Aorta (tissue), 5 donors: ENCODE results near the gene VRK1. TPM values are rescaled to one million over a fixed set of nuclear protein-coding genes. Genes with fewer than 3 reads are reported as not detected.

Experiments
- ATAC-seq: fragments of 200-7000 bp; cut with Tn5 transposase; one replicate; pipeline ENCODE4 v1.9.1; 2022; ENCODE audit warnings: moderate library complexity; ENCODE audit not compliant: low FRiP score
- DNase-seq, 2 donors: peaks; one replicate each; pipeline ENCODE4 v3.0.0-alpha.2; 2020
- H3K27ac ChIP-seq, 2 donors: one replicate each; pipeline ENCODE4 v1.5.1; 2013; ENCODE audit warnings: low read length in 2 of 2, mild to moderate bottlenecking in 2 of 2, moderate library complexity in 2 of 2, control low read depth in 1 of 2, inconsistent platforms in 1 of 2, low read depth in 1 of 2
- H3K27me3 ChIP-seq, 2 donors: one replicate each; pipeline ENCODE4 v1.6.1; 2013; ENCODE audit warnings: control low read depth in 1 of 2, low read length in 1 of 2, mild to moderate bottlenecking in 1 of 2, moderate library complexity in 1 of 2; ENCODE audit not compliant: insufficient read depth in 2 of 2, control insufficient read depth in 1 of 2
- H3K36me3 ChIP-seq, 2 donors: one replicate each; pipeline ENCODE4 v1.6.1; 2013; ENCODE audit warnings: control low read depth in 1 of 2, low read length in 1 of 2, mild to moderate bottlenecking in 1 of 2; ENCODE audit not compliant: insufficient read depth in 2 of 2, control insufficient read depth in 1 of 2
- H3K4me1 ChIP-seq, 2 donors: one replicate each; pipeline ENCODE4 v1.6.1; 2013; ENCODE audit warnings: low read length in 2 of 2, control low read depth in 1 of 2, mild to moderate bottlenecking in 1 of 2, moderate library complexity in 1 of 2; ENCODE audit not compliant: insufficient read depth in 2 of 2, control insufficient read depth in 1 of 2
- H3K4me3 ChIP-seq, 2 donors: one replicate each; pipeline ENCODE4 v1.5.1; 2013; ENCODE audit warnings: low read length in 2 of 2, control low read depth in 1 of 2, mild to moderate bottlenecking in 1 of 2
- H3K9me3 ChIP-seq: one replicate; pipeline ENCODE4 v1.6.1; 2013; ENCODE audit warnings: mild to moderate bottlenecking, low read length; ENCODE audit not compliant: control insufficient read depth
- WGBS, 2 donors: extraction: QIAGEN DNeasy Blood & Tissue Kit; methylation state at CpG; one replicate each; pipeline ENCODE4 v1.1.7; 2013; 5-methylcytosine and 5-hydroxymethylcytosine counted together
- intact Hi-C, 2 donors: fragments of 100-400 bp; cut with DNase I; formaldehyde crosslinking; loops; one replicate each; pipeline versions ENCODE4 v1.14.2 to v1.15.0; 2022
- polyA plus RNA-seq, 2 donors: library from polyadenylated mRNA; stranded (reverse); fragments of 200-250 nt; gene quantifications; one replicate each; pipeline ENCODE4 v1.2.3, GENCODE V29; 2013
- total RNA-seq, 2 donors: library from RNA; stranded (reverse); fragmentation: NEBNext Ultra II Directional; extraction: Animal tissue kit (Norgen Biotek cat#: 25700); gene quantifications; one replicate each; pipeline ENCODE4 v1.2.1, GENCODE V29; 2021
- donor health status: healthy with polysubstance abuse.
- donor health status: Bipolar disorder and iron deficiency.
- donor health status: DM: no; HTN: no; CAD: no.
- donor health status: DM: no; HTN: no; CAD: no.
- donor health status: DM: yes; HTN: yes; CAD: no.

The VRK1 gene
- total and polyA plus RNA-seq, 4 donors: 5.8 to 9.4 (median 8.4) TPM

DNA sequence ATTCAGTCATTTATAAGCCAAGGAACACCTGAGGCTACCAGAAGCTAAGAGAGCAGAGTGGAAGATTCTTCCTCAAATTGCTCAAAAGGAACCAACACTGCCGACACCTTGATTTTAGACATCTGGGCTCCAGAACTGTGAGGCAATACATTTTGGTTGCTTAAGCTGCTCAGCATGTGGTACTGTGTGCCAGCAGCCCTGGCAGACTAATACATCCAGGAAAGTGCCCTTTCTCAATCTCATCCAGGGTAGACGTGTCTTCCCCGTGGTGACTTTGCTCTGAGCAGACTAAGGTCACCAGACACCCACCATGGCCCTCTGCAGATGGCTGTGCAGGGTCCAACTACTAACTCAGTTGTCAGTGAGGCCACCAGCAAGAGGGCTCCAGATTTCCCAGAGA, 122.8 kb downstream of the VRK1 start:
- Histone ChIP-seq H3K9me3 (peaks cover 6% of the 10 kb centered on the region), H3K27me3 (no peaks in the 10 kb centered on the region), H3K36me3 (no peaks in the 10 kb centered on the region), H3K4me3 (no peak overlapping the region), H3K27ac (no peak overlapping the region), H3K4me1 (no peaks in the 10 kb centered on the region)
- ATAC-seq: no peak
- no peak for DNase-seq
- 86 to 94% methylated on average over 3 of the region's 3 CpGs for WGBS, 2 donors
- intact Hi-C loops: no loop called here

DNA sequence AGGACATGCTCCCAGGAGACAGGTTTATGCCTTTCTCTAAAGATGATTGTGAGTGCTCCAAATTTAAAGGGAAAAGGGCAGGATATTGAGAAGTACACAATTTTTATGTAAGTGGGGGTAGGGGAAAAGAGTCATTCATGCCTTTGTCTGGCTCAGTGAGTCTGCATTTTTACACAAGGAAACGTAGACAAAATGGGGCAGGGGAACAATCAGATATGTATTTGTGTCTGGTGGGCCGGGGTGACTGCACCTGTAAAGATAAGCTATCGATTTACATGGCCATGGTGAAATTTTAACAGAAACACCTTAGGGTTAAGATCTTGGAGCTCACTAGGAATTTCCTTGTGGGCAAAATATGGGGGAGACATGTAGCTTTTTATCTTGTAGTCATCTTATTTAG, 123.6 kb downstream of the VRK1 start:
- 84 to 90% methylated on average over 3 of the region's 3 CpGs for WGBS, 2 donors
- no peaks in the 10 kb centered on the region for H3K27me3 ChIP-seq
- DNase-seq (no peak), ATAC-seq (no peak)
- H3K36me3 ChIP-seq: no peaks in the 10 kb centered on the region
- intact Hi-C loops: no loop called here
- H3K9me3 ChIP-seq: peaks cover 4% of the 10 kb centered on the region
- H3K27ac ChIP-seq: no peak overlapping the region
- no peaks in the 10 kb centered on the region for H3K4me1 ChIP-seq
- no peak overlapping the region for H3K4me3 ChIP-seq

DNA sequence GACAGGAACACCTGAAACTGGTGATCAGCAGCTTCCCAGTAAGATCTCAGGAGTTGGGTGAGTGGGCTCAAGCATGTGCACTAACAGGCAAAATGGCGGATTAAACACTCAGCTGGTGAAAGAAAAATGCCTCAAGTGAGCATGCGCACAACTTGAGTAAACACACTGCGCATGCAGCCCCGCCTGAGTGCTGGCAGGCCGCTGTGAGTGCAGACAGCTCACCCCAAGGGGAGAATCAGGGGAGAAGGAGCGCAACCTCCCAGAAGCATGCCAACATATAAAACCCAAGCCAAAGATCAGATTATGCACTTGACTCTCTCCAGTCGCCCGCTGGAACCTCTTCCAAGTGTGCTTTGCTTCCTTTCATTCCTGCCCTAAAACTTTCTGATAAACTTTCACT, 125.8 kb downstream of the VRK1 start:
- Histone ChIP-seq H3K27me3 (no peaks in the 10 kb centered on the region), H3K36me3 (no peaks in the 10 kb centered on the region), H3K4me3 (no peak overlapping the region), H3K4me1 (no peaks in the 10 kb centered on the region), H3K27ac (no peak overlapping the region), H3K9me3 (peaks cover 3% of the 10 kb centered on the region)
- DNase-seq (no peak), ATAC-seq (no peak)
- intact Hi-C loops: no loop called here
- 82 to 84% methylated on average over 8 of the region's 8 CpGs for WGBS, 2 donors

DNA sequence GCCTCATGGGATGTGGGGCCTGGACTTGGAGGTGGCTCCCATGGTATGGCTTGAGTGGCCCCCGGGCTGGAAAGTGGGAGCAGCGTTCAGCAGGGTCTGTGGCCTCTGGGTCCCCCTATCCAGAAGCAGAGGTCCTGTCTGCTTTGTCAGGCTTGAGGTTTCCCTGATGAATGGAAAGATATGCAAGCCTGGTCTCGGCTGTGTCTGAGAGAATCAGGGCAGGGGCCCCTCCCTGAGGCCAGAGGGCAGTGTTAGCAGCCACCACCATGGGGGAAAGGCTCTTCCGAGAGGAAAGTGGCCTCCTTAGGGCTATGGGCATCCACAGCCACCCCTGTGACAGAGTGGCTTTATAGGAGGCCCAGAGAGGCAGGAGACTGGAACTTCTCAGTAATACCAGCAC, 128.2 kb downstream of the VRK1 start:
- WGBS, 2 donors: 50 to 52% methylated on average over 4 of the region's 4 CpGs
- peaks cover 3% of the 10 kb centered on the region for H3K9me3 ChIP-seq
- no peaks in the 10 kb centered on the region for H3K36me3 ChIP-seq
- no peak overlapping the region for H3K4me3 ChIP-seq
- H3K4me1 ChIP-seq: no peaks in the 10 kb centered on the region
- intact Hi-C loops: no loop called here
- no peak for DNase-seq
- no peak overlapping the region for H3K27ac ChIP-seq
- ATAC-seq: no peak
- no peaks in the 10 kb centered on the region for H3K27me3 ChIP-seq

DNA sequence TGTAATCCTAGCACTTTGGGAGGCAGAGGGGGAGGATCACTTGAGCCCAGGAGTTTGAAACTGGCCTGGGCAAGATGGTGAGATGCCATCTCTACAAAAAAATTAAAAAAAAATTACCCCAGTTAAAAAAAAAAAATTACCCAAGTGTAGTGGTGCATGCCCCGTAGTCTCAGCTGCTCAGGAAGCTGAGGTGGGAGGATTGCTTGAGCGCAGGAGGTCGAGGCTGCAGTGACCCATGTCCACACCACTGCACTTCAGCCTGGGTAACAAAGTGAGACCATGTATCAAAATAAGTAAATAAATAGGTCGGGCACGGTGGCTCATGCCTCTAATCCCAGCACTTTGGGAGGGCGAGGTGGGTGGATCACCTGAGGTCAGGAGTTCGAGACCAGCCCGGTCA, 128.8 kb downstream of the VRK1 start:
- Histone ChIP-seq H3K27ac (no peak overlapping the region), H3K27me3 (no peaks in the 10 kb centered on the region), H3K4me3 (no peak overlapping the region), H3K9me3 (peaks cover 3% of the 10 kb centered on the region), H3K36me3 (no peaks in the 10 kb centered on the region), H3K4me1 (no peaks in the 10 kb centered on the region)
- intact Hi-C loops: no loop called here
- no peak for DNase-seq
- 64 to 68% methylated on average over 8 of the region's 8 CpGs for WGBS, 2 donors
- ATAC-seq: no peak

DNA sequence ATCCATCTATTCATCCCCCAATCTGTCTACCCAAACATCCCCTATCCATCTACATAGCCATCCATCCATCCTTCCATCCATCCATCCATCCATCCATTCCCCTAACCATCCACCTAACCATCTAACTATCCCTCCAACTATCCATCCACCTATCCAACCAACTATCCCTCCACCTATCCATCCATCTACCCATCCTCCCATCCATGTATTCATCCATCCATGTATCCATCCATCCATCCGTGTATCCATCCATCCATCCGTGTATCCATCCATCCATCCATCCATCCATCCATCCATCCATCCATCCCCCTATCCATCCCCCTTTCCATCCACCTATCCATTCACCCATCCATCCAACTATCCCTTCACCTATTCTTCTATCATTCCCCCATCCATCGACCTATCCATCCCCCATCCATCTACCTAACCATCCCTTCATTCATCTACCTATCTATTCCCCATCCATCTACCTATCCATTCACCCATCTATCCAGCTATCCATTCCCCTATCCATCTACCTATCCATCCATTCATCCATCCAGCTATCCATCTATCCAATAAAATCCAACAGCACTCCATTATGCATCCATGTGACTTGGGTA, 131.7 kb downstream of the VRK1 start:
- no peak for ATAC-seq
- Histone ChIP-seq H3K36me3 (no peaks in the 10 kb centered on the region), H3K4me1 (no peaks in the 10 kb centered on the region), H3K27ac (no peak overlapping the region), H3K27me3 (no peaks in the 10 kb centered on the region), H3K9me3 (no peaks in the 10 kb centered on the region), H3K4me3 (no peak overlapping the region)
- no peak for DNase-seq
- intact Hi-C loops: no loop called here
- 95 to 97% methylated on average over 3 of the region's 3 CpGs for WGBS, 2 donors

DNA sequence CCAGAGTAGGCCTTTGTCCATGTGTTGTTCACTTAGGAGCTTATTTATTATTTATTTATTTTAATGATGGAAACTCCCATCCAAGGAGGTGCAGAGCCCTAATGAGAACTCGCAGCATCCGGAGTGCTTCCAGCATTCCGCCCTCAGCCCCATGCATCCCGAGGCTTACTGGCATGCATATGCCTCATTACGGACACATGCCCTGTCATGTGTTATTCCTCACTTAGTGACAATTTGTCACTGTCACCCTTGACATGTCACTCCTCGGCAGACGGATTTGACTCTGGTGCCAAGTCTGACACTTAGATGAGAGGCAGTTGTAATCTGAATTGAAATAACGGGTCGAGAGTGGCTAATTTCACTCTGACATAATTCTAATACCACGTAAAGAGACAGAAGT, 132.8 kb downstream of the VRK1 start:
- Histone ChIP-seq H3K27ac (no peak overlapping the region), H3K27me3 (no peaks in the 10 kb centered on the region), H3K4me3 (no peak overlapping the region), H3K36me3 (no peaks in the 10 kb centered on the region), H3K4me1 (no peaks in the 10 kb centered on the region), H3K9me3 (no peaks in the 10 kb centered on the region)
- ATAC-seq: no peak
- WGBS, 2 donors: 15 to 20% methylated on average over 10 of the region's 10 CpGs
- intact Hi-C loops: no loop called here
- no peak for DNase-seq

DNA sequence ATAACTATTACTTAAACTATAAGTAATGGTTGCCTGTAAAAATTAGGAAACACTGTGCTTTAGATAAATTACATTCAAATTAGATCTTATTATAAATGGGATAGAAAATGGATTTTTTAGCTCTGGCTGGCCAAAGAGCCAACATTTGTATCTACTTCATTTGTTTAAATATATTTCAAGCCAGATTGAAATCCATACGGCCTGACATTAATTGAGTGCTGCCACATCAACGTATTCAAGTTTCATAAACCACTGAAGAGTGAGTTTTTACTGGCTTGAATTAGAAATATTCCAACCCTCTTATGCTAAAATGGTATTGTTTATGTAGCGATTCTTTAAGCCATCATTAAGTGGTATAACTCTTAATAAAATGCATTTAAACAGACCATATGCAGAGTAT, 133.3 kb downstream of the VRK1 start:
- WGBS, 2 donors: 42 to 51% methylated on average over 3 of the region's 3 CpGs
- no peaks in the 10 kb centered on the region for H3K9me3 ChIP-seq

More for the DNA sequence above, 133.3 kb downstream of the VRK1 start:
- H3K27me3 ChIP-seq: no peaks in the 10 kb centered on the region
- H3K36me3 ChIP-seq: no peaks in the 10 kb centered on the region
- H3K4me1 ChIP-seq: no peaks in the 10 kb centered on the region
- DNase-seq (no peak), ATAC-seq (no peak)
- intact Hi-C loops: no loop called here
- H3K4me3 ChIP-seq: no peak overlapping the region
- no peak overlapping the region for H3K27ac ChIP-seq
